ENCODE results near the gene SETD3.

DNA sequence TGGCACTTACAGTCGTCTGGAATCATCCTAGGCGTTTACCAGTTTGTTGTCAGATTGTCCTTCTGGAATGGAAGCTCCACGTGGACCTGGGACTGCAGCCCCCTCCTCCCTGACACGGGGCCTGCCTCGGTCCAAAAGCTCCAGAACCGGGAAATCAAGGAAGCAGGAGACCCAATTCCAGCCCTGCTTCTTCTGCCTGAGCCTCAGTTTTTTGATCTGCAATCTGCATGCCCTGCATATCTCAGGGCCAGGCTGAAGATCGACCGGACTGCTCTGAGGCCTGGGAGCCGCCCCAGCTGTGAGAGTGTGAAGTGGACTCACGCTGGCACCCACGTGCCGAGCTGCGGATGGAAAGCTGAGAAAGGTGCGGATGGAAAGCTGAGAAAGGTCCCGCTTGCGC, 98.6 kb downstream of the SETD3 start:
- TF ChIP-seq CTCF (conservative IDR thresholded peaks at IDR 0.05 in 1 of 2, IDR thresholded peaks at IDR 0.05 in 1 of 2; ENCODE audit: low read depth in 1 of 2, low read length in 2 of 2) (no peak), EZH2 (IDR thresholded peaks at IDR 0.05; ENCODE audit: low read length, missing control alignments) (no peak)
